Mesothelial cell of epicardium (in vitro differentiated cells): ENCODE results near the gene TFAP2A. TPM values are rescaled to one million over a fixed set of nuclear protein-coding genes. Genes with fewer than 3 reads are reported as not detected.
A peak's percentile ranks its signal among the peaks of the same experiment; 100 is the strongest.

ENCODE experiments used
- DNase-seq, 2 experiments: peaks; one replicate each; pipeline ENCODE4 v3.0.0; 2021; ENCODE audit warnings: low spot score in 2 of 2; ENCODE audit not compliant: unreplicated experiment in 2 of 2
- H3K27ac Mint-ChIP-seq: 2 replicates; pipeline ENCODE4 v1.8.0; 2021; ENCODE audit warnings: mixed read lengths
- H3K27me3 Mint-ChIP-seq: 2 replicates; pipeline ENCODE4 v1.8.0; 2021; ENCODE audit warnings: low read depth, mixed read lengths
- H3K36me3 Mint-ChIP-seq: 2 replicates; pipeline ENCODE4 v1.8.0; 2021; ENCODE audit warnings: mixed read lengths
- H3K4me1 Mint-ChIP-seq: 2 replicates; pipeline ENCODE4 v1.8.0; 2021; ENCODE audit warnings: mixed read lengths
- H3K4me3 Mint-ChIP-seq: 2 replicates; pipeline ENCODE4 v1.8.0; 2021; ENCODE audit warnings: mild to moderate bottlenecking, moderate library complexity, mixed read lengths
- H3K9me3 Mint-ChIP-seq: 2 replicates; pipeline ENCODE4 v1.8.0; 2021; ENCODE audit warnings: mixed read lengths
- total RNA-seq: library from RNA; stranded (reverse); gene quantifications from 3 replicates; pipeline ENCODE4 v1.2.1, GENCODE V29; 2021
- TF ChIP-seq, protein P1 (sequence below): fragments of 200-600 bp; sonication (generic); IDR thresholded peaks from one replicate; pipeline ENCODE4 v1.5.0; 2021; ENCODE audit warnings: antibody characterized with exemption; ENCODE audit not compliant: unreplicated experiment

TFAP2A gene
- total RNA-seq, 1 donor from 2014 or later = 62.4 TPM

DNA sequence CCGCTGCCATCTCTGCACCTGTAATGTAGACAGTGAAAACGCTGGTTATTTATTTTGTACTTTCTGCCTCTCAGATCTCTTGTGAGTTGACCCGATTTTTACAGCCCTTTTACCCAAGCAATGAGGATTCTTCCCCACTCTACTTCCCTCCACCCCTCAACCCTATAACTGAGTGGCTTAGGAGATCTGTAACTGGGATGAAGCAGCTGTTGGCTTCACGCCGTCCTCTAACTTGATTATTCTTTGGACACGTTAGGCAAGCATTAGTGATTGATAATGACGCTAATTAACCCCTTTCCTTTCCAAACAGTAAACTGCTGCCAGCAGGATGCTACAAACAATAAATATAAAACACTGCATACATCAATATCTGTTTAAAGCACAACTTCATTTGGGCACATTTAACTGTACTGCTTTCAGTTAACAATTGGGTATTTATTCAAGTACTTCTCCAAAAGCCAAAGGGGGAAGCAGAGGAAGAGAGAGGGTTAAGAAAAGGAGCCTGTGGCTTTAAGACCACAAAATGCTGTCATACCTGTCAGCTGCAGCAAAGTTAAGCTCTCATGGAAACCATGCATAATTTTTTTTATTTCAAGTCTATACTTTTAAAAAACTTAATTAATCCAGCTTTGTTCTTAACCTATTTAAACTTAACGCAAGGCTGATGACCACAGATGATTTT is 21.2 kb downstream of the TFAP2A start:
- Mint-ChIP-seq H3K4me3 (no peak overlapping the region), H3K27ac (no peak overlapping the region), H3K36me3 (peaks cover 14% of the 10 kb centered on the region), H3K4me1 (peaks cover 50% of the 10 kb centered on the region), H3K27me3 (peaks cover 66% of the 10 kb centered on the region), H3K9me3 (no peaks in the 10 kb centered on the region)
- TF ChIP-seq, protein P1, sequence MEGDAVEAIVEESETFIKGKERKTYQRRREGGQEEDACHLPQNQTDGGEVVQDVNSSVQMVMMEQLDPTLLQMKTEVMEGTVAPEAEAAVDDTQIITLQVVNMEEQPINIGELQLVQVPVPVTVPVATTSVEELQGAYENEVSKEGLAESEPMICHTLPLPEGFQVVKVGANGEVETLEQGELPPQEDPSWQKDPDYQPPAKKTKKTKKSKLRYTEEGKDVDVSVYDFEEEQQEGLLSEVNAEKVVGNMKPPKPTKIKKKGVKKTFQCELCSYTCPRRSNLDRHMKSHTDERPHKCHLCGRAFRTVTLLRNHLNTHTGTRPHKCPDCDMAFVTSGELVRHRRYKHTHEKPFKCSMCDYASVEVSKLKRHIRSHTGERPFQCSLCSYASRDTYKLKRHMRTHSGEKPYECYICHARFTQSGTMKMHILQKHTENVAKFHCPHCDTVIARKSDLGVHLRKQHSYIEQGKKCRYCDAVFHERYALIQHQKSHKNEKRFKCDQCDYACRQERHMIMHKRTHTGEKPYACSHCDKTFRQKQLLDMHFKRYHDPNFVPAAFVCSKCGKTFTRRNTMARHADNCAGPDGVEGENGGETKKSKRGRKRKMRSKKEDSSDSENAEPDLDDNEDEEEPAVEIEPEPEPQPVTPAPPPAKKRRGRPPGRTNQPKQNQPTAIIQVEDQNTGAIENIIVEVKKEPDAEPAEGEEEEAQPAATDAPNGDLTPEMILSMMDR = no peak
- DNase-seq = no peak

DNA sequence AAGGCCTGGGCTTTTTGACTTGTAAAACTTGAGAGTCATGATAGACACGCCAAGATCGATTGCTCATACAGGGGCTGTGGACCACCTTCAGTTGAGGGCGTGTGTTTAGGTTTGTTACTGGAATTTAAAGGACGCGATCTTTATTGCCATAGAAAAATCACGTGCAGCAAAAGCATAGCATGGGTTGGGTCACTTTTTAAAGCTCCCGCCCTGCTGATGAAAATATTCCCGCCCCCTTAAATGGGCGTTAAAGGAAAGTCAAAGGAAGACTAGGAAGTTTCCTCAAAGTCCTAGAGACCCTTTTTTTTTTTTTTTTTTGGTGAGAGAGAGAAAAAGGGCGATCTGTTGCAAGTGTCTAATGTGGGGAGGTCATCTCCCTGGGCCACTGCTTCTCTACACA is 23.1 kb downstream of the TFAP2A start:
- H3K27me3 Mint-ChIP-seq = peaks cover 76% of the 10 kb centered on the region
- H3K4me3 Mint-ChIP-seq = no peak overlapping the region
- TF ChIP-seq, protein P1 = no peak

DNA sequence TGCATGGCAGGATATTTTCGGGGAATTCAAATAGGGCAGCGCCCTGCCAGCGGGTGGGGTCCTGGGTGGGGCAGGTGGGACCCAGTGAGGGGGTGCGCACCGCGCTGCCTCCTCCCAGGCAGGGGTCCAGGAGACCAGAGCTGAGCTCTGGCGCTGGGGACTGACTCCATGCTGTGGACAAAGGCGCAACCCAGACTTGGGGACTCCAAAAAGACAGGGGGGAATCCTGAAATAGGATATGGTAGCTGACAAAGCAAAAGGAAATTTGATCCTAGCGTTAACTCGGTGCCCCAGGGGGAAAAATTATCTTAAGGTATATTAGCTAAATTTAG is 23.6 kb downstream of the TFAP2A start:
- H3K4me1 Mint-ChIP-seq = peaks cover 50% of the 10 kb centered on the region
- H3K27ac Mint-ChIP-seq = no peak overlapping the region
- no peak for DNase-seq
- H3K27me3 Mint-ChIP-seq = peaks cover 82% of the 10 kb centered on the region
- H3K4me3 Mint-ChIP-seq = no peak overlapping the region
- TF ChIP-seq, protein P1 = no peak
- H3K9me3 Mint-ChIP-seq = no peaks in the 10 kb centered on the region
- H3K36me3 Mint-ChIP-seq = peaks cover 6% of the 10 kb centered on the region

More for the DNA sequence above, 23.1 kb downstream of the TFAP2A start:
- Mint-ChIP-seq H3K9me3 (no peaks in the 10 kb centered on the region), H3K4me1 (peaks cover 47% of the 10 kb centered on the region), H3K27ac (no peak overlapping the region), H3K36me3 (peaks cover 6% of the 10 kb centered on the region)
- no peak for DNase-seq

DNA sequence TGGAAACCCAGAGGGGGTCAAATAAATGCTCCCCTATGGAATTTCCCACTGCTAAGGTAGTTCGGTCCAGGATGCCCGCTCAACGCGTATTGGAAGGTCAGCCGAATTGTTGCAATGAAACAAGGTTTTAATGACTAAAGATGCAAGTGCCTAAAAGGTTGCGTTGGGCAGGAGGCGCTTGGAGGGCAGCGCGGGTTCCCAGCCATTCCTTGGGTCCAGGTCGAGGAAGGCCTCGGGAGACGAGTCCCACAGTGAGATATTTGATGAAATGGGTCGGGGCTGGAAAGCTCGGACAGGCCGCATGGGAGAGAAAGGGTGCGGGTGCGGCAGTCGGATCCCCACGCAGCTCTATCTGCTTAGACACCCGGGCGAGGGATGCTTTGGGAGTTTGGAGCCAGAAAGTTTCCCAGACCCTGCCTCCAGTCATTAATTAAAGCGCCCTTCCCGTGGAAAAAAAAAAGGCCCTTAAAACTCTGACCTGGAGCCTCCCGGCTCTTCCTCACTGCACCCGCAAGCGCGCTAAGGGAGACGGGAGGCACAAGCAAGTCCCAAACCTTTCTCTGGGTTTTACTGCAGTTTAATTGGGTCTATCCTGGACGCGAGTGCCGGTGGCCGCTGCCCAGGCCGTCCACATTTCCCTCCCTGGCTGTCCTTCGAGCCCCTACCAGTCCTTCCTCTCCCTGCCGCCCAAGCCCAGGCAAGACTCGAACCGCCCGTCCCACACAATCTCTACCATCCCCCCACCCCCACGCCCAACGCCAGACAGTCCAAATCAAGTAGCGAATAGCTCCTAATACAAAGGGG is 24.2 kb downstream of the TFAP2A start:
- Mint-ChIP-seq H3K27ac (no peak overlapping the region), H3K36me3 (peaks cover 6% of the 10 kb centered on the region), H3K9me3 (no peaks in the 10 kb centered on the region), H3K4me1 (peaks cover 49% of the 10 kb centered on the region), H3K27me3 (peaks cover 87% of the 10 kb centered on the region), H3K4me3 (peak overlapping the region; percentile 75)
- TF ChIP-seq, protein P1 = no peak
- DNase-seq = no peak

DNA sequence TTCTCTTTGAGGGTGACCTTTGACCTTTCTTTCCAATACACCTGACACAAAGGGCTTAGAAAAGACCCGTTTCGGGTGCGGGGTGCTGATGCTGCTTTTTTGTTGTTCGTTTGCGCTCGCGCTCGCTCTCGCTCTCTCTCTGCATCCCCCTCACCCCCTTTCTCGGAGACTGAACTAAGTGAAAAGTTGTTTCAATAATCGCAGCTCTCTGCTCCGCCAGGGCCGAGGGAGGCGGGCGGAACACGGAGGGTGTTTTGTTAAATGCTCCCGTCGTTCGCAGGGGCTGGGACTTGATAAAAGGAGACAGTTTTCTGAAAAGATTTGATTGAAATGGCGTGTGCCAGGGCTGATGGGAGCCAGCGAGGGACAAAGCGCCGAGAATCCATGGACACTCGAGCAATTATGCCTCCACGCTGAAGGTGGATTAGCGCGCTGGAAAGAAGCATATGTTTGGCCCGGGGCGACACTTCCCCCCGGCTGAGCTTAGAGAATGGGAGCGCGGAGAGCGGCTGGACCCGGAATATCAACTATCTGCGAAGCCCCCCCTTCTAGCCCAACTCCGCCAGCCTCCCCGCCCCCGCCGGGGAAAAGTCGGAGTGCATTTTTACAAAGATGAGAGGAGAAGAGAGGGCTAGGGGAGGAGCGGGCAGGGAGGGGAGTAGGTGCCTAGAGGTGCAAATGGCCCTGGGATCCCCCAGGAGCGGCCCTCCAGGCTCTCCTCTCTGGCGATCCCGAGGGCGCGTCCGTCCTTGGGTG is 25.0 kb downstream of the TFAP2A start:
- peaks cover 46% of the 10 kb centered on the region for H3K4me1 Mint-ChIP-seq
- H3K27ac Mint-ChIP-seq = no peak overlapping the region
- H3K9me3 Mint-ChIP-seq = no peaks in the 10 kb centered on the region
- H3K27me3 Mint-ChIP-seq = peaks cover 93% of the 10 kb centered on the region
- peaks cover 6% of the 10 kb centered on the region for H3K36me3 Mint-ChIP-seq
- peak in 1 of 2 experiments; percentile 45 for DNase-seq
- peak overlapping the region; percentile 75 for H3K4me3 Mint-ChIP-seq
- TF ChIP-seq, protein P1 = no peak
